Ishikawa (cell line): ENCODE measurements around the gene SREBF2.

ENCODE experiments used
- CEBPB ChIP-seq: IDR thresholded peaks from 2 replicates; pipeline ENCODE4 v1.6.1; 2012
- CREB1 ChIP-seq: IDR thresholded peaks from 2 replicates; pipeline ENCODE4 v1.6.1; 2012; ENCODE audit warnings: low read depth
- EGR1 ChIP-seq: IDR thresholded peaks from 2 replicates; pipeline ENCODE4 v1.6.1; 2012
- EP300 ChIP-seq: IDR thresholded peaks from 2 replicates; pipeline ENCODE4 v1.6.1; 2012; ENCODE audit warnings: borderline replicate concordance
- FOXM1 ChIP-seq: IDR thresholded peaks from 2 replicates; pipeline ENCODE4 v1.6.1; 2012; ENCODE audit warnings: low read depth, borderline replicate concordance
- MAX ChIP-seq: IDR thresholded peaks from 2 replicates; pipeline ENCODE4 v1.6.1; 2012
- NFIC ChIP-seq: IDR thresholded peaks from 2 replicates; pipeline ENCODE4 v1.6.1; 2012
- RAD21 ChIP-seq: IDR thresholded peaks from 2 replicates; pipeline ENCODE4 v1.6.1; 2012; ENCODE audit warnings: low read depth
- REST ChIP-seq: IDR thresholded peaks from 2 replicates; pipeline ENCODE4 v1.6.1; 2012; ENCODE audit warnings: low read depth, mild to moderate bottlenecking
- TAF1 ChIP-seq: IDR thresholded peaks from 2 replicates; pipeline ENCODE4 v1.6.1; 2012; ENCODE audit warnings: low read depth, mild to moderate bottlenecking
- TCF12 ChIP-seq: IDR thresholded peaks from 2 replicates; pipeline ENCODE4 v1.6.1; 2012; ENCODE audit warnings: low read depth
- TEAD4 ChIP-seq: IDR thresholded peaks from 2 replicates; pipeline ENCODE4 v1.6.1; 2012
- USF1 ChIP-seq: IDR thresholded peaks from 2 replicates; pipeline ENCODE4 v1.6.1; 2012
- YY1 ChIP-seq: IDR thresholded peaks from 2 replicates; pipeline ENCODE4 v1.6.1; 2012; ENCODE audit warnings: low read depth
- ZBTB7A ChIP-seq: IDR thresholded peaks from 2 replicates; pipeline ENCODE4 v1.6.1; 2012; ENCODE audit warnings: low read depth

SREBF2 gene

GRCh38 chr22:41904450-41905410 is 71.8 kb downstream of the SREBF2 start:
- no peak for TF ChIP-seq USF1
- no peak for TF ChIP-seq TEAD4
- no peak for TF ChIP-seq REST
- no peak for TF ChIP-seq CEBPB
- no peak for TF ChIP-seq EGR1
- TF ChIP-seq YY1: no peak
- no peak for TF ChIP-seq EP300
- TF ChIP-seq NFIC: no peak
- TF ChIP-seq CREB1: no peak
- TF ChIP-seq RAD21: no peak
- TF ChIP-seq TCF12: no peak
- TF ChIP-seq MAX: no peak

GRCh38 chr22:41905411-41906202 is 72.7 kb downstream of the SREBF2 start:
- TF ChIP-seq REST: no peak
- TF ChIP-seq CEBPB: no peak
- no peak for TF ChIP-seq USF1
- no peak for TF ChIP-seq TAF1
- TF ChIP-seq EP300: no peak
- no peak for TF ChIP-seq MAX
- TF ChIP-seq FOXM1: no peak
- TF ChIP-seq CREB1: no peak

- no peak for TF ChIP-seq EGR1
- no peak for TF ChIP-seq FOXM1
- no peak for TF ChIP-seq CEBPB
- TF ChIP-seq CREB1: no peak
- no peak for TF ChIP-seq ZBTB7A
- TF ChIP-seq EP300: no peak
- no peak for TF ChIP-seq YY1
- TF ChIP-seq NFIC: no peak
- TF ChIP-seq TAF1: no peak
- no peak for TF ChIP-seq USF1
- TF ChIP-seq TEAD4: no peak
- no peak for TF ChIP-seq REST
- no peak for TF ChIP-seq TCF12
Observed at GRCh38 chr22:41906822-41907221, 73.9 kb downstream of the SREBF2 start.
